Spleen (tissue), 7 donors: ENCODE measurements around the gene CCNL2.

Experiments used
- POLR2AphosphoS5 ChIP-seq, 3 donors: sonication (generic); formaldehyde crosslinking; IDR thresholded peaks; one replicate each; pipeline ENCODE4 v1.5.1; 2017; ENCODE audit warnings: antibody characterized with exemption in 3 of 3
- TF ChIP-seq, protein P1 (sequence below), 11 experiments: fragments of 200-600 bp in 7 of 11; fragments of 450-650 bp in 4 of 11; sonication (generic) in 4 of 11; IDR thresholded peaks in 8 of 11; conservative IDR thresholded peaks in 3 of 11; 1 replicate in 7 of 11; 2 replicates in 4 of 11; pipeline versions ENCODE4 v1.4.0 to v1.8.0; 2016 to 2021; ENCODE audit warnings: antibody characterized with exemption in 11 of 11, inconsistent platforms in 4 of 11, mild to moderate bottlenecking in 1 of 11
- donor health status: DM: no; HTN: no; CAD: no; lungs with moderate emphysema.
- donor health status: DM: no; HTN: no; CAD: no.
- donor health status: DM: no; HTN: no; CAD: no.

DNA sequence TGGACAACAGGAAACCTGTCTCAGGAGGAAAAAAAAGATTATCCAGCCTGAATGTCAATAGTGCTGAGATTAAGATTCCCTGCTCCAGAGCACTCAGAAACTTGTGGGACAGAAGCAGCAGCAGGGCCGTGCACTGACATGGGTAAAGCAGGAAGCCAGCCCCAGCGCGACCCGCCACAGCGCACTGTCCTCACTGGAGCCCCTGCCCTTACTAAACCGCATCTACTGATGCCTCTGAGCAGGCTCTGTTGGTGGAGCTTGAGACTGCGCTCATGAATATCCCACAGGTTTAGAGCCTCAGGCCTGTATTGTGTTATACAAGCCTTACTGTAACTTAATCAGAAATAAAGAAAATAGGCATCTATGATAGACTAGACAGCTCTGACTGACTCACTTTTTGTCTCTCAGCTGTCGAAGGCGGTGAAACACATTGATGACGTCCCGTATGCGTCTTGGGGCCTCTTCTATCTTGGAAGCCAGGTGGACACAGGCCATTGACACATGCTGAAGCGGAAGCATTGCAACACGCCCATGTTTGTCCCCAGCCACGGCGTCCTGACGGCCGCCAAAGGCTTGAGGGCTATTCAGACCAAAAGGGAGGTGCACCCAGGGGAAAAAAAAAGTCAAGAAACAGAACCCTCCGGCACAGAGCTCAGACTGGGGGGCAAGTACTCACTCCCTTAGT lies 1.2 kb downstream of the CCNL2 start:
- TF ChIP-seq, protein P1, sequence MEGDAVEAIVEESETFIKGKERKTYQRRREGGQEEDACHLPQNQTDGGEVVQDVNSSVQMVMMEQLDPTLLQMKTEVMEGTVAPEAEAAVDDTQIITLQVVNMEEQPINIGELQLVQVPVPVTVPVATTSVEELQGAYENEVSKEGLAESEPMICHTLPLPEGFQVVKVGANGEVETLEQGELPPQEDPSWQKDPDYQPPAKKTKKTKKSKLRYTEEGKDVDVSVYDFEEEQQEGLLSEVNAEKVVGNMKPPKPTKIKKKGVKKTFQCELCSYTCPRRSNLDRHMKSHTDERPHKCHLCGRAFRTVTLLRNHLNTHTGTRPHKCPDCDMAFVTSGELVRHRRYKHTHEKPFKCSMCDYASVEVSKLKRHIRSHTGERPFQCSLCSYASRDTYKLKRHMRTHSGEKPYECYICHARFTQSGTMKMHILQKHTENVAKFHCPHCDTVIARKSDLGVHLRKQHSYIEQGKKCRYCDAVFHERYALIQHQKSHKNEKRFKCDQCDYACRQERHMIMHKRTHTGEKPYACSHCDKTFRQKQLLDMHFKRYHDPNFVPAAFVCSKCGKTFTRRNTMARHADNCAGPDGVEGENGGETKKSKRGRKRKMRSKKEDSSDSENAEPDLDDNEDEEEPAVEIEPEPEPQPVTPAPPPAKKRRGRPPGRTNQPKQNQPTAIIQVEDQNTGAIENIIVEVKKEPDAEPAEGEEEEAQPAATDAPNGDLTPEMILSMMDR (IDR thresholded peaks at IDR 0.05 in 8 of 11, conservative IDR thresholded peaks at IDR 0.05 in 3 of 11): no peak
- TF ChIP-seq POLR2AphosphoS5 (IDR thresholded peaks at IDR 0.05): no peak
